Measurements from ENCODE around the gene ADSS1. TPM values are rescaled to one million over a fixed set of nuclear protein-coding genes. Genes with fewer than 3 reads are reported as not detected.

ADSS1 gene
- polyA plus RNA-seq, 3 donors from 2014 or later: 0.43 to 2.4 (median 1.2) TPM

DNA sequence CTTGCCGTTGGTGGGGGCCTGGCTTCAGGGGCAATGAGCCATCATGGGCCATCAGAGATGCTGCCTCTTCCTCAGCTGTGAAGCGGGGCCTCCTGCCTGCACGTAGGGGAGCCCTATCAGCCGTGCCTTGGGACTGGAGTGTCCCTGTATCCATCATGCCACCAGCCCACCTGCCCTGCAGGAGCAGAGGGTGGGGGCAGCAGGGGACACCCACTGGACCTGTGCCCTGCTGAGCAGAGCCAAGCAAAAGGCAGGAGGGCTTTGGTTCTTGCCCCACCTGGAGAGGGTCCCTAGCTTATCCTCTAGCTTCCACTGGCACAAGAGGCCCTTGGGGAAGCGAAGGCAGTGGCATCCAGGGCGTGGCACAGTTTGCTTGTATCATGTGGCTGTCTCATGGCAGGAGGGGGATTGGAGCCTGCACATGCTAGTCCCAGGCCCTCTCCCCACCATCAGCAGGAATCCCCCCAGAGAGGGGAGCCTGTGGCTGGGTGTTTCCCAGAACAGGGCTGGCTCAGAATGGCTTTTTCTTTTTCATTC is 10.1 kb downstream of the ADSS1 start:
- Mint-ChIP-seq H3K4me3 (no peak overlapping the region), H3K36me3 (no peaks in the 10 kb centered on the region), H3K27ac (no peak overlapping the region), H3K4me1 (no peaks in the 10 kb centered on the region), H3K27me3 (ENCODE audit: low read depth in 3 of 3) (peaks cover 0 to 2% (median 0%) of the 10 kb centered on the region in 3 donors), H3K9me3 (no peaks in the 10 kb centered on the region)
- no peak for DNase-seq

DNA sequence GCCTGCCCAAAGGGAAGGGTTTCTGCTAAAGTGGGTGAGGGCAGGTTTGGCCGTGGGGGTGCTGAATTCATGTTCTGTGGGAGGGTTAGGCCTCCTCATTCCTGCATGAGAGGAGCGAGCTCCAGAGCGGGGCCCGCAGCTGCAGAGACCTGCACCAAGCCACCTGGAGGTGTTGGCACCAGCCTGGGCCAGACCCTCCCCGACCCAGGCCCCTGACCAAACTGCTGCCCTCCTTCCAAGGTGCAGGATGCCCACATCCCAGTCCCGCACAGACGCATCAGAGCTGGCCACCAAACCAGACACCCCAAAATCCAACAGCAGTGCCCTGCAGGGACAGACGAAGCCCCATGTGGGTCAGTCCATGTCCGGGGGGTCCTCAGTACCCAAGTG is 10.6 kb downstream of the ADSS1 start:
- no peak overlapping the region for H3K4me3 Mint-ChIP-seq
- no peak overlapping the region for H3K27ac Mint-ChIP-seq
- no peaks in the 10 kb centered on the region for H3K4me1 Mint-ChIP-seq
- DNase-seq: no peak
- H3K36me3 Mint-ChIP-seq: no peaks in the 10 kb centered on the region
- no peaks in the 10 kb centered on the region for H3K9me3 Mint-ChIP-seq
- H3K27me3 Mint-ChIP-seq (ENCODE audit: low read depth in 3 of 3): peaks cover 0 to 2% (median 0%) of the 10 kb centered on the region in 3 donors

DNA sequence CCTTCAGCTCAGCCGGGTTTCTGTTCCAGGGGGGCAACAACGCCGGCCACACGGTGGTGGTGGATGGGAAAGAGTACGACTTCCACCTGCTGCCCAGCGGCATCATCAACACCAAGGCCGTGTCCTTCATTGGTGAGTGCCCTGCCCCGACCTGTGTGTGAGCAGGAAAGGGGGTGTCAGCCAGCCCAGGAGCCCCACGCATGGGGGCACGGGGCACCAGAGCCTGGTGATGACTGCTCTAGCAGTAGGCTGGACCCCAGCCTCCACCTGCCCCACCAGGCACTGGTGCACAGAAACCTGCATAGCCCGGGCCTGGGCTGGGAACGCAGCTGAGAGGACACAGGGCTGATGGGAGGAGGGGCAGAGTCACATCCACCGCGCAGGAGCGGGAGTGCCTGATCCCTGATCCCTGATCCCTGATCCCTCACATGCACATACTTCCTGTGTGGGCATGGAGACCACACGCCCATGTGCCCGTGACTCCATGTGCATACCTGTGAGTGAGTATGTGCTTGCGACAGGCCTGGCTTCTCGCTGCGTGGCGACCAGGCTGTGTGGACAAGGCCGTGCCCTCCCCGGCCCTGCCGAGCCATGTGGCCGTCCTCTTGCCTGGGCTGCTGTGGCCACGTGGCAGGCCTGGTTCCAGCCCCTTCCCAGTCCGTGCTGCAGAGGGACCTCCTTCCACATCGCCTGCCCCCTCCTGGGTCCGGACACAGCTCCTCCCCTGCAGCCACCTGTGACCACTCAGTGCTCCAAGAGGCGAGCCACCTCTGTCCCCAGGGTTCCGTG is 11.2 kb downstream of the ADSS1 start:
- Mint-ChIP-seq H3K27me3 (ENCODE audit: low read depth in 3 of 3) (peaks cover 0 to 2% (median 0%) of the 10 kb centered on the region in 3 donors), H3K4me3 (no peak overlapping the region), H3K4me1 (no peaks in the 10 kb centered on the region), H3K9me3 (no peaks in the 10 kb centered on the region), H3K27ac (no peak overlapping the region), H3K36me3 (no peaks in the 10 kb centered on the region)
- DNase-seq: no peak

DNA sequence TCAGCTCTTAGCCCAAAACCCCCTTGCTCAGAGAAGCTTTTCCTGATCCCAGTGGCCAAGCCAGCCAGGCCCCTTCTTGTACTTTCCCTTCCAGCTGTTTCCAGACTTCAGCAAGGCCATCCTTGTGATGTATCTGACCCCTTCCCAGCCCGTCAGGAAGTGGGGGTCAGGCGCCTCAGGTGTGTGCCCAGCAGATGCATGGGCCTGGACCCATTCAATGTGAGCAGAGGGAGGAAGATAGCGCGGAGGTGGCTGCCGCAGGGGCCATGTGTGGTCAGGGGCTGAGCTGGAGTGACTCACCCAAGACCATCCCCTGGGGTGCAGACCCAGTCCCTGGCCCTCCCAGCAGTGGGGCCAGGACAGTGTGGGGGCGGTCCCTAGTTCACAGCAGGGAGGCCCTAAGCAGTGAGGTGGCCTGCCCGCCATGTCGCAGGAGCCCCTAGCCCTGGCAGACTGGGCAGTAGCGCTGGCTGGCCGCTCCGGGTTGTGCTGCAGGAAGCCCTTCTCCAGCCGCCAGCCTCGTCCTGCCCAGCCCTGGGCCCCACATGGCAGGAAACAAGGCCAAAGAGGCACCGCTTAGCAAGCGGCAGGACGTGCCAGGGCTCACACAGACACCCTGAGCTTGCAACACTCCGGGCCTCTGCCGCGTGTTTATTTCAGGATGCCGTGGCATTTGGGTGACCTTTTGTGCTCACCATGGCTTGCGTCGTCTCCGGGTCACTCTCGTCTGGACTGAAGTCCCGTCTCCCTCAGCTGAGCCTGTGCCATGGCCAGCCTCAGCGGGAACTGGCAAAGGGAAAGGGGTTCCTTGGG is 12.0 kb downstream of the ADSS1 start:
- no peaks in the 10 kb centered on the region for H3K9me3 Mint-ChIP-seq
- H3K4me1 Mint-ChIP-seq: no peaks in the 10 kb centered on the region
- no peak overlapping the region for H3K27ac Mint-ChIP-seq
- peaks cover 0 to 2% (median 0%) of the 10 kb centered on the region in 3 donors for H3K27me3 Mint-ChIP-seq (ENCODE audit: low read depth in 3 of 3)
- H3K36me3 Mint-ChIP-seq: no peaks in the 10 kb centered on the region
- H3K4me3 Mint-ChIP-seq: no peak overlapping the region
- DNase-seq: no peak

DNA sequence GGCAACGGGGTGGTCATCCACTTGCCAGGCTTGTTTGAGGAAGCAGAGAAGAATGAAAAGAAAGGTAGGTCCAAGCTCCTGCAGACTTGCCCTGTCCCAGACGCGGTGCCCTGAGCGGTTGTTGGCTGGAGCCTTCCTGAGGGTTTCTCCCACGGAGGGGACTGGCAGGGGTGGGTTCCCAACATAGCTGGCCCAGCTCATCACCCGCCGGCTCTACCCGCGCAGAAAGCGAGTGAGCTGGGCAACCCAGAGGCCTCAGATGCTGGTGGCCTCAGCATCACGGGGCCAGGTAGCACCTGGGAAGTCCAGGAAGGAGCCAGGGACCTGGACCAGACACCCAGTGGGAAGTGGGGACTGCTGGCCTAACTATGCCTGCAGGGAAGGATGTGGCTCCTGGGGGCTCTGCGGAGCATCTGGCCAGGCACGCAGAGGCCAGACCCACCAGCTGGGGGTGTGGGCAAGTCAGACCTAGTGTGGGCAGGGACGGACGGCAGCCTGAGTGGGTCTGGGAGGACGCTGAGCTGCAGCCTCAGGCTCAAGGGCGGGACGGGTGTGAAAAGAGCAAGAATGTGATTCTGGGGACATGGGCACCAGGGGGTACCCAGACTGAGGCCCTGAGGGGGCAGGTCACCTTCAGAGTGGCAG is 14.5 kb downstream of the ADSS1 start:
- Mint-ChIP-seq H3K27ac (no peak overlapping the region), H3K27me3 (ENCODE audit: low read depth in 3 of 3) (peaks cover 0 to 2% (median 0%) of the 10 kb centered on the region in 3 donors), H3K9me3 (no peaks in the 10 kb centered on the region), H3K4me3 (no peak overlapping the region), H3K4me1 (no peaks in the 10 kb centered on the region), H3K36me3 (no peaks in the 10 kb centered on the region)
- DNase-seq: no peak

DNA sequence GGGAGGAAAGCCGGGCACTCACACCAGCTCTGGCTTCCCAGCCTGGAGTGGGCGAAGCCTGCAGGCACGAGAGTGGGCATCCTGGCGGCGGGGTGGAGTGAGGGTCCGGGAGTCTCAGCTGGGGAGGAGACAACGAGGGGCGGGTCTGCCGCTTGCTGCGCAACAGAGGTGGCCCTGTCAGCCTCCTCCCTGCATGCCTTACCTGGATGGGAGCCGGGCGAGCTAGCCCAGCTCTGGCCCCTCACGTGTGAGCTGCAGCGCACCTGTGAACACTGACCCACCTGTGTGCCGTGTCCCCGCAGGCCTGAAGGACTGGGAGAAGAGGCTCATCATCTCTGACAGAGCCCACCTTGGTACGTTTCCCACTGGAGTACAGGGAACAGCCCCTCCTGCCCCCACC is 15.0 kb downstream of the ADSS1 start:
- no peaks in the 10 kb centered on the region for H3K36me3 Mint-ChIP-seq
- no peaks in the 10 kb centered on the region for H3K9me3 Mint-ChIP-seq
- no peak for DNase-seq
- no peaks in the 10 kb centered on the region for H3K4me1 Mint-ChIP-seq
- H3K27me3 Mint-ChIP-seq (ENCODE audit: low read depth in 3 of 3): peaks cover 0 to 2% (median 0%) of the 10 kb centered on the region in 3 donors
- no peak overlapping the region for H3K27ac Mint-ChIP-seq
- H3K4me3 Mint-ChIP-seq: no peak overlapping the region

DNA sequence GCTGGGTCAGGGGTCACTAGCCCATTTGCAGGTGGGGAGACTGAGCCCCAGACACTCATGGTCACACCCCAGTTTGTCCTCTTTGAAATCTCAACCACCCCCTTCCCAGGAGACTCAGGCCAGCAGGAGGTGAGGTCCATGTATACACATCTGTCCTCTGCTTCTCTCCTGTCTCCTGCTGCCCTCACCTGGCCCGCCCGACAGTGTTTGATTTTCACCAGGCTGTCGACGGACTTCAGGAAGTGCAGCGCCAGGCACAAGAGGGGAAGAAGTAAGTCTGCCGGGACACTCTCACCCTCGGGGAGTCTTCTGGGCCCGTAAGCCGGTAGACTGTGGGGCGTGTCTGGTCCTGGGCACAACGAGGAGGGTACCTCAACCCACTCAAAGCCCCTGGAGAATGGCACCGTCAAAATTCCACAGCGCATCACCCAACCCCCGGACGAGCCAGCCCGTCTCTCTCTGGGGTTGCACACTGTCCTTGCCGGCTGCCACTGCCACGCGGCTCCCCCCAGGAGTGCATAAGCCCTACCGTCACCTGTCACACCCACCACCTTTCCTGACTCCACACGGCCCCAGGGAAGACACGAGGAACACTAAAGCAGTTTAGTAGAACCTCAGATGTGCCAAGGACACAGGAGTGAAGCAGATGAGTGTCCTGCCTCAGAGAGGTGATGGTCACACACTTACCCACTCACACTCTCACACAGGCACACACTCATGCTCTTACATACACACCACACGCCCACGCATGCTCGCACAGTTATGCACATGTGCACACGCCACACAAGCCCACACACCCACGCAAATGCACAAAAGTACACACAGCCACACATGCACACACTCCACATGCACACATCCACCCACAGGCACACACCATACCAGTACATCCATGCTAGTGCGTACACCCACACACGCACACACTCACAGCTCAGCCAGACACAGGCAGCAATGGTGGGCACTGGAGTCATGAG is 15.8 kb downstream of the ADSS1 start:
- no peak for DNase-seq
- Mint-ChIP-seq H3K36me3 (no peaks in the 10 kb centered on the region), H3K27me3 (ENCODE audit: low read depth in 3 of 3) (peaks cover 0 to 2% (median 0%) of the 10 kb centered on the region in 3 donors), H3K4me3 (no peak overlapping the region), H3K27ac (peak overlapping the region in 1 of 6 donors; percentile 4), H3K4me1 (no peaks in the 10 kb centered on the region), H3K9me3 (no peaks in the 10 kb centered on the region)

DNA sequence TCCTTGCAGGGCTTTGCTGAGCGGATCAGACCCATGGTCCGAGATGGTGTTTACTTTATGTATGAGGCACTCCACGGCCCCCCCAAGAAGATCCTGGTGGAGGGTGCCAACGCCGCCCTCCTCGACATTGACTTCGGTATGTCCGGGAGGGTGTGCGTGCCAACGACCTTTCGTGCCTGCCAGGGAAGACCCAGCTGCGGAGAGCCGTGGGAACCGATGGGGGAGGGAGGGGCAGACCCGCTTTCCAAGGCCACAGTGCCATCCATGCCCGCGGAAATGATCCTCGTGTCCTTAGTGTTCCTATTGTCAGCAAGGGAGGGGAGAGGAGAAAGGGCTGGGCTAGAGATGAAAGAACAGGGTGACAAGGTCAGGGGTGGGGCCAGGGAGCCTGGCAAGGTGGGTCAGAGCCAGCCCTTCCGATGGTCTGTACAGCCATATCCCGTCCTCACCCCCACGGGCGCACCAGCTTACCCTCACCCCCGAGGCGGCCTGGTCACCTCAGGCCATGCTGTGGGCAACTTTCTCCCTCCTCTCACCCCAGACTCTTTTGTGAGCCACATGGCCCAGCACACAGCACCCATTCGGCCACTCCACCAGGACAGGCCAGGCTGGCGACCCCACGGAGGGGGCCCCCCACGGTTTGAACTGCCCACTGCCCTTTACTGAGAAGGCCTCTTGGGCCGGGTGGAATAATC is 17.2 kb downstream of the ADSS1 start:
- H3K4me1 Mint-ChIP-seq: no peaks in the 10 kb centered on the region
- H3K27ac Mint-ChIP-seq: no peak overlapping the region

DNA sequence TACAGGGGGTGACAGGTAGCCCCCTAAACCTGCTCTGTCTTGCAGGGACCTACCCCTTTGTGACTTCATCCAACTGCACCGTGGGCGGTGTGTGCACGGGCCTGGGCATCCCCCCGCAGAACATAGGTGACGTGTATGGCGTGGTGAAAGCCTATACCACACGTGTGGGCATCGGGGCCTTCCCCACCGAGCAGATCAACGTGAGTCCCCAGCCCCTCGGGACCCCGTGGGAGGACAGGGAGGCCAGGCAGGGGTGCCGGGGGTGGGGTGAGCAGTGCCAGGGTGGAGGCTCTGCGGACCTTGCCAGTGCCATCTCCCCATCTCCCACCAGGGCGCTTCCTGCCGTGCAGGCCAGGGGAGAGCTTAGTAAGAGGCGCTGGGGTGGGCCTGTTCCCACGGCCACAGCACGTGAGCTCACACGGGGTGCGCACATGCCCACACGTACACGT is 17.8 kb downstream of the ADSS1 start:
- Mint-ChIP-seq H3K36me3 (no peaks in the 10 kb centered on the region), H3K4me3 (no peak overlapping the region), H3K9me3 (no peaks in the 10 kb centered on the region), H3K27ac (no peak overlapping the region), H3K27me3 (ENCODE audit: low read depth in 3 of 3) (no peaks in the 10 kb centered on the region), H3K4me1 (no peaks in the 10 kb centered on the region)
- no peak for DNase-seq

More for the DNA sequence above, 17.2 kb downstream of the ADSS1 start:
- peaks cover 0 to 2% (median 0%) of the 10 kb centered on the region in 3 donors for H3K27me3 Mint-ChIP-seq (ENCODE audit: low read depth in 3 of 3)
- DNase-seq: no peak
- H3K4me3 Mint-ChIP-seq: no peak overlapping the region
- H3K9me3 Mint-ChIP-seq: no peaks in the 10 kb centered on the region
- no peaks in the 10 kb centered on the region for H3K36me3 Mint-ChIP-seq

DNA sequence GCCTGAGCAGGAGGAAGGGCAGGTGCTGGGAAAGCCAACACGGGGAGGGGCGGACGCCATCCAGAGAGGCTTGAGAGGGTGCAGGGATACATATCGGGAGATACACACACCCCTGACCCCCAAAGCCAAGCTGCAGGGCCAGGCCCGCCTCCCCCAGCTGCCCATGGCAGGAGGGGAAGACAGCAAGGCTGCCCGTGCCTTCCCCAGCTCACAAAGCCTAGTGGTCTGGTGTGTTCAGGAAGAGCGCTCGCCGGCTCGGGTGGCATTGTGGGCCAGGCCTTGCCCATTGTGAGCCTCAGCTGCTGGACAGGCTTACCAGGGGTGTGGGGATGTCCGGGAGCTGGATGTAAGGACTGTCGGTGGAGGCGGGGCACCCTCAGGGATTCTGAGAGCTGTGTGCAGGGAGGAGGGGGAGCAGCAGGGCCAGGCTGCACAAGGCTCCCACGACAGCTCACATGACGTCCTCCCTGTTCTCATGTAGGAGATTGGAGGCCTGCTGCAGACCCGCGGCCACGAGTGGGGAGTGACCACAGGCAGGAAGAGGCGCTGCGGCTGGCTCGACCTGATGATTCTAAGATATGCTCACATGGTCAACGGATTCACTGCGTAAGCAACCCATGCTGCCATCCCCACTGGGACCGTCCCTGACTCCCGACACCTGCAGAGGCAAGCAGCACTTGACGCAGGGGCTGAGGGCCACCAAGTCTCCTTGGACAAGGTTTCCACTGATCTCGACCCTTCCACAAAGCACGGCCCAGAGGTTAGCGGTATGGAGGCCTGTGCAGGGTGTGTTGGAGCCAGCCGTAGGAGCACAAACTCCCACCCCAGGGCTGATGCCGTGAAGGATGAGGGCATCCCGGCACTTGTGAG is 18.8 kb downstream of the ADSS1 start:
- DNase-seq: no peak
- no peaks in the 10 kb centered on the region for H3K36me3 Mint-ChIP-seq
- H3K9me3 Mint-ChIP-seq: no peaks in the 10 kb centered on the region
- H3K27me3 Mint-ChIP-seq (ENCODE audit: low read depth in 3 of 3): no peaks in the 10 kb centered on the region
- no peak overlapping the region for H3K4me3 Mint-ChIP-seq
- no peaks in the 10 kb centered on the region for H3K4me1 Mint-ChIP-seq
- H3K27ac Mint-ChIP-seq: no peak overlapping the region

DNA sequence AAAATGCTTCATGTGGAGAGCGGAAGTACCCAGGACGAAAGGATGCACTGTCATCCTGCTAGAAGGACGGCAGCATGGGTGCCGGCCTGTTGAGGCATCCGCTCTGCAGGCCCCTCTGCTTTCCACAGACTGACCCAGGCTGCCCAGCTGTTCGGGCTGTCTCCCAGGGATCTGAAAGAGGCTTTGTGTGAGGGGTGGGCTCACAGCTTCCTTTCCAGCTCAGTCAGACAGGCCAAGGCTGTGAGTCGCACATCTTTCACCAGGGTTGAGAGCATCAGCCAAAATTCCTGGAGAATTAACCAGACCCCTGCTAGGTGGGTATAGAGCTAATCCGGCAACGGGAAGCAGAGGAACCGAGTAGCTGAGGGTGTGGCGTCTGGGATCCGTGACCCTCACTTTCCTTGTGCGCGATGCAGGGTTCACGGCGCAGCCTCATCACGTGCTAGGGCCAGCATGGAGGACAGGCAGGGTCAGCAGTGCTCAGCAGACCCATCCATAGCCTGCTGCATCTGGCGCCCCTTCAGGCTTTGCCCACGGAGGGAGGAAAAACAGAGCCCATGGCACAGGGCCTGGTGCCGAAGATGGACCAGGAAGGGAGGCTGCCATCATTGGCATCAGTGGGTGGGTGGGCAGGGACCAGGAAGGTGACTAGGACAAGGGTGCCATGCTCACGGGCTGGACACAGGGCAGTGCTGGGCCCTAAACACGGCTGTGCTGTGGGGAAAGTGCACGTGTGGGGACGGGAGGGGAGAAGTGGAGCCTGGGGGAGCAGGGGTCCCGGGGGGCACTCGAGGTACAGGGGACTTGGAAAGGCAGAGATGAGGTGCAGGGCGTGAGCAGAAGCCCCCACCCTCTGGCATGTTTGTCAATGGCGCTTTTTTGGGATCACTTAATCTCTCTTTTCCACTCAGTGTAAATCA is 19.7 kb downstream of the ADSS1 start:
- DNase-seq: no peak
- H3K27me3 Mint-ChIP-seq (ENCODE audit: low read depth in 3 of 3): no peaks in the 10 kb centered on the region
- no peak overlapping the region for H3K27ac Mint-ChIP-seq
- H3K9me3 Mint-ChIP-seq: no peaks in the 10 kb centered on the region
- no peaks in the 10 kb centered on the region for H3K36me3 Mint-ChIP-seq
- H3K4me1 Mint-ChIP-seq: peaks cover 0 to 2% of the 10 kb centered on the region in 2 donors
- H3K4me3 Mint-ChIP-seq: no peak overlapping the region
